GM10248 (cell line): ENCODE measurements around the gene TSPAN16.

Experiments
- CTCF ChIA-PET: fragments of 300-600 bp; sonication (Branson Sonifier 250); formaldehyde crosslinking; extraction: SDS; loops from one replicate; lab custom pipeline; 2021; ENCODE audit warnings: antibody characterized with exemption; lab: Yijun Ruan, JAX
- POLR2A ChIA-PET: fragments of 350-650 bp; sonication (Branson Sonifier 250); formaldehyde crosslinking; extraction: SDS; loops from one replicate; lab custom pipeline; 2020; ENCODE audit warnings: antibody characterized with exemption; lab: Yijun Ruan, JAX
- DNase-seq: peaks from one replicate; pipeline ENCODE4 v3.0.0; 2012; ENCODE audit errors: extremely low spot score
- CTCF ChIP-seq: IDR thresholded peaks from 2 replicates; pipeline ENCODE4 v1.5.1; 2012; ENCODE audit warnings: mild to moderate bottlenecking, low read depth; ENCODE audit errors: extremely low read depth, missing control alignments, control extremely low read depth

TSPAN16 gene

GRCh38 chr19:11288349-11288748 lies 7.6 kb upstream of the TSPAN16 start:
- DNase-seq, result no peak
- peak; percentile 6 for TF ChIP-seq CTCF
- ChIA-PET POLR2A (no interaction called here), CTCF (no interaction called here)

GRCh38 chr19:11290256-11290655 lies 5.7 kb upstream of the TSPAN16 start:
- POLR2A ChIA-PET, result no interaction called here
- no peak for DNase-seq
- CTCF ChIA-PET, result interaction anchor here (0.8 to 2.6 kb wide), 7 partner anchors 17 to 193 kb away, joined by 3 to 20 read pairs (median 4); no protein-coding TSS in a partner anchor
- TF ChIP-seq CTCF, result no peak

GRCh38 chr19:11291415-11291814 lies 4.5 kb upstream of the TSPAN16 start:
- no peak for TF ChIP-seq CTCF
- ChIA-PET POLR2A (no interaction called here), CTCF (interaction anchor here (1.0 to 2.6 kb wide), 7 partner anchors 13 to 192 kb away, joined by 3 to 20 read pairs (median 4); no protein-coding TSS in a partner anchor)
- DNase-seq, result no peak

GRCh38 chr19:11291991-11292390 lies 4.0 kb upstream of the TSPAN16 start:
- no peak for TF ChIP-seq CTCF
- DNase-seq, result no peak
- ChIA-PET CTCF (interaction anchor here (1.0 to 2.6 kb wide), 4 partner anchors 12 to 191 kb away, joined by 3 to 20 read pairs (median 3); no protein-coding TSS in a partner anchor), POLR2A (no interaction called here)

- peak; percentile 91 for DNase-seq
- POLR2A ChIA-PET, result interaction anchor here (0.6 kb wide), 2 partner anchors 81 to 87 kb away, joined by 3 to 4 read pairs; partner anchors contain the start of gene SWSAP1
- CTCF ChIA-PET, result interaction anchor here (0.6 to 2.7 kb wide), 39 partner anchors 9 to 326 kb away, joined by 3 to 10 read pairs (median 4); partner anchors contain the start of genes DOCK6, ELAVL3, EPOR and RAB3D
- TF ChIP-seq CTCF, result peak; percentile 99
These were observed 2.2 kb upstream of the TSPAN16 start for GRCh38 chr19:11293433-11294389.

GRCh38 chr19:11295180-11295579 lies 780 bp upstream of the TSPAN16 start:
- ChIA-PET CTCF (interaction anchor here (0.9 to 2.7 kb wide), 7 partner anchors 9 to 187 kb away, joined by 3 to 10 read pairs (median 3); no protein-coding TSS in a partner anchor), POLR2A (no interaction called here)
- no peak for TF ChIP-seq CTCF
- no peak for DNase-seq
